MCF 10A (cell line): ENCODE data around the gene MYRIP. TPM values are rescaled to one million over a fixed set of nuclear protein-coding genes. Genes with fewer than 3 reads are reported as not detected.

Experiments used
- BruUV-seq: library from RNA; stranded (reverse); fragments of 400-500 nt; replicated peaks from 2 replicates; lab custom pipeline; 2021; lab: Mats Ljungman, UMichigan
- CTCF ChIA-PET: fragments of 300-600 bp; sonication (Branson Sonifier 250); formaldehyde crosslinking; extraction: SDS; loops from one replicate; lab custom pipeline; 2021; ENCODE audit warnings: antibody characterized with exemption, inconsistent platforms; lab: Yijun Ruan, JAX
- POLR2A ChIA-PET: fragments of 300-600, 350-650 bp; sonication (Branson Sonifier 250); formaldehyde crosslinking; extraction: SDS; loops from one replicate; lab custom pipeline; 2020; ENCODE audit warnings: antibody characterized with exemption, inconsistent platforms; lab: Yijun Ruan, JAX
- DNase-seq: peaks from one replicate; pipeline ENCODE4 v3.0.0-alpha.2; 2018; ENCODE audit not compliant: unreplicated experiment
- H3K27ac Mint-ChIP-seq: one replicate; pipeline ENCODE4 v1.8.0; 2022; ENCODE audit warnings: mild to moderate bottlenecking, low read depth, mixed read lengths; ENCODE audit not compliant: unreplicated experiment
- H3K27me3 Mint-ChIP-seq: one replicate; pipeline ENCODE4 v1.8.0; 2022; ENCODE audit warnings: mixed read lengths; ENCODE audit not compliant: insufficient read depth, unreplicated experiment
- H3K36me3 Mint-ChIP-seq: one replicate; pipeline ENCODE4 v1.8.0; 2022; ENCODE audit warnings: mild to moderate bottlenecking, moderate library complexity, mixed read lengths; ENCODE audit not compliant: insufficient read depth, unreplicated experiment
- H3K4me1 Mint-ChIP-seq: one replicate; pipeline ENCODE4 v1.8.0; 2022; ENCODE audit warnings: mixed read lengths; ENCODE audit not compliant: insufficient read depth, unreplicated experiment
- H3K4me3 Mint-ChIP-seq: one replicate; pipeline ENCODE4 v1.8.0; 2022; ENCODE audit warnings: mild to moderate bottlenecking, moderate library complexity, mixed read lengths; ENCODE audit not compliant: unreplicated experiment
- H3K9me3 Mint-ChIP-seq: one replicate; pipeline ENCODE4 v1.8.0; 2022; ENCODE audit warnings: mixed read lengths; ENCODE audit not compliant: unreplicated experiment
- CTCF ChIP-seq: fragments of 200-600 bp; IDR thresholded peaks from one replicate; pipeline ENCODE4 v1.8.0; 2022; ENCODE audit warnings: antibody characterized with exemption, mild to moderate bottlenecking; ENCODE audit not compliant: unreplicated experiment
- intact Hi-C: fragments of 100-400 bp; cut with micrococcal nuclease; formaldehyde crosslinking; loops from 2 replicates; pipeline ENCODE4 v1.14.1; 2022
- total RNA-seq: library from RNA; stranded (reverse); gene quantifications from 2 replicates; pipeline ENCODE4 v1.2.3, GENCODE V29; 2022

Gene MYRIP
- total RNA-seq, 1 experiment from 2014 or later = 0.19 TPM

DNA sequence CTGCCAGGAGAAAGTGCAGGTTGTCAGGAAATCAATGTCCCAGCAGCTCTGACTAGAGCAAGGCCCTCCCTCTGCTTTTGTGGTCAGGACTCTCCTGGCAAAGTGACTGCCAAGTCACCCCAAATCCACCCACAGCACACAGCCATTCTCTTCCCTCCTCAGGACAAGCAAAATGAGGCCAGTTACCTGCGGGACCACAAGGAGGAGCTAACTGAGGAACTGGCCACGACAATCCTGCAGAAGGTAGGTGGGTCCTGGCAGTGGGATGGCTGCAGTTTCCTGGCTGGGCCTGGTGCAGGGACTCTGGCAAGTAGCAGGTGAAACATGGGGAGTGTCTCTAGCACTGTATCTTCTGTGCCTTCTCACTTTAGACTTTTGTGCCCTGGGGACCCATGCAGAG lies 357.6 kb downstream of the MYRIP start:
- intact Hi-C loops = no loop called here
- Mint-ChIP-seq H3K27me3 (no peaks in the 10 kb centered on the region), H3K36me3 (no peaks in the 10 kb centered on the region), H3K4me1 (no peaks in the 10 kb centered on the region), H3K9me3 (no peaks in the 10 kb centered on the region), H3K27ac (no peak overlapping the region), H3K4me3 (no peak overlapping the region)
- no peak for DNase-seq
- CTCF ChIA-PET = interaction anchor here (0.6 to 3.4 kb wide), 3 partner anchors 12 to 625 kb away, joined by 3 to 23 read pairs (median 11); no protein-coding TSS in a partner anchor
- no TSS peak for BruUV-seq
- no peak for TF ChIP-seq CTCF
- POLR2A ChIA-PET = interaction anchor here (0.7 kb wide), 1 partner anchor 146 kb away, joined by 3 read pairs; no protein-coding TSS in a partner anchor

DNA sequence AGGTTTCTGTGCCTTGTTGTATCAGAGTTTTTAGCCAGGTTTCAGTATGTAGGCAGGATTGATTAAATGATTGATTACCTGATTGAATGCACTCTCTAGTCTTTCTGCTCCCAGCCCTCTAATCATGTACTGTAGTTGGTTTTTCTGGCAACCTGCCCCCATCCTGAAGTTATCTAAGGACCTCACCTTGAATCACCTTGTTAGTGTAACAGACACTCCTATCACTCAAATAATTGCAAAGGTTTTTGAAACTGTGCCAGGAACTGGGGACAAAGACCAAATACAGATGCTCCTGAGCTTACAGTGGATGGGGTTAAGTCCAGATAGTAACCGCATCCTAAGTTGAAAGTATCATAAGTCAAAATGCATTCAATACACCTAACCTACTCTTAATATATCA lies 358.5 kb downstream of the MYRIP start:
- no peak for DNase-seq
- Mint-ChIP-seq H3K4me1 (no peaks in the 10 kb centered on the region), H3K4me3 (no peak overlapping the region), H3K27ac (no peak overlapping the region), H3K27me3 (no peaks in the 10 kb centered on the region), H3K36me3 (no peaks in the 10 kb centered on the region), H3K9me3 (no peaks in the 10 kb centered on the region)
- intact Hi-C loops = no loop called here
- ChIA-PET POLR2A (no interaction called here), CTCF (interaction anchor here (0.8 to 2.7 kb wide), 4 partner anchors 11 to 626 kb away, joined by 3 to 20 read pairs (median 8); no protein-coding TSS in a partner anchor)
- TF ChIP-seq CTCF = no peak
- no TSS peak for BruUV-seq

DNA sequence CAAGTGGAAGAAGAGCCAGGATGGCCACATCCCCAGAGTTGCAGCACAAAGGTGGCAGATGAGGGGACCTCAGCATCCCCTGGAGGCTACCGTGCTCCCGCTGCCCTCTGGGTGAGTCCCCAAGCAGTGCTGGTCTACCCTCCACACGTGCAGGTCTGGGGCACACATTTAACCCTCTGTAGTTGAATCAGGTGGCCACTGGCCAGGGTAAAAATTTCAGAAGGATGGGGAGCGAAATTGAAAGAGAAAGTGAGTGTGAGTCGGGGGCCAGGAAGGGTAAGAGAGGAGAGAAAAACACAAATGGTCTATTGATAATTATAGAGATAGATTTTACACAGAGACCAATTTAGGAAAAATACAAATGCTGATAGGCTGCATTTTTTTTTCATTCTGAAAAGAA lies 360.6 kb downstream of the MYRIP start:
- no peak overlapping the region for H3K4me3 Mint-ChIP-seq
- H3K36me3 Mint-ChIP-seq = no peaks in the 10 kb centered on the region
- no TSS peak for BruUV-seq
- ChIA-PET POLR2A (no interaction called here), CTCF (interaction anchor here (2.7 kb wide), 1 partner anchor 9 kb away, joined by 20 read pairs; no protein-coding TSS in a partner anchor)
- H3K27me3 Mint-ChIP-seq = no peaks in the 10 kb centered on the region
- TF ChIP-seq CTCF = no peak
- no peak overlapping the region for H3K27ac Mint-ChIP-seq
- H3K9me3 Mint-ChIP-seq = no peaks in the 10 kb centered on the region
- no peaks in the 10 kb centered on the region for H3K4me1 Mint-ChIP-seq
- DNase-seq = no peak
- intact Hi-C loops = no loop called here

- no peak for TF ChIP-seq CTCF
- intact Hi-C loops = no loop called here
- Mint-ChIP-seq H3K27me3 (no peaks in the 10 kb centered on the region), H3K27ac (no peak overlapping the region), H3K36me3 (no peaks in the 10 kb centered on the region), H3K4me1 (no peaks in the 10 kb centered on the region), H3K4me3 (no peak overlapping the region), H3K9me3 (no peaks in the 10 kb centered on the region)
- no TSS peak for BruUV-seq
- CTCF ChIA-PET = interaction anchor here (0.5 to 2.7 kb wide), 3 partner anchors 9 to 598 kb away, joined by 3 to 20 read pairs (median 5); no protein-coding TSS in a partner anchor
- POLR2A ChIA-PET = no interaction called here
- no peak for DNase-seq
Measured at GRCh38 chr3:40170395-40170794, 361.0 kb downstream of the MYRIP start.
